Activated CD8-positive, alpha-beta memory T cell treated with anti-CD3 and anti-CD28 coated beads, Interleukin-2, amount 50 U/mL, for 1 hour (primary cell): ENCODE results near the gene KIF16B.
"Not testable (repeated sequence)": the region's sequence is repeated elsewhere in the genome, so short reads cannot be mapped to it uniquely, and the experiment has no call there.

Experiments used
- DNase-seq: peaks from one replicate; pipeline ENCODE4 v3.0.0-alpha.2; 2020; ENCODE audit errors: extremely low read depth

Gene KIF16B

DNA sequence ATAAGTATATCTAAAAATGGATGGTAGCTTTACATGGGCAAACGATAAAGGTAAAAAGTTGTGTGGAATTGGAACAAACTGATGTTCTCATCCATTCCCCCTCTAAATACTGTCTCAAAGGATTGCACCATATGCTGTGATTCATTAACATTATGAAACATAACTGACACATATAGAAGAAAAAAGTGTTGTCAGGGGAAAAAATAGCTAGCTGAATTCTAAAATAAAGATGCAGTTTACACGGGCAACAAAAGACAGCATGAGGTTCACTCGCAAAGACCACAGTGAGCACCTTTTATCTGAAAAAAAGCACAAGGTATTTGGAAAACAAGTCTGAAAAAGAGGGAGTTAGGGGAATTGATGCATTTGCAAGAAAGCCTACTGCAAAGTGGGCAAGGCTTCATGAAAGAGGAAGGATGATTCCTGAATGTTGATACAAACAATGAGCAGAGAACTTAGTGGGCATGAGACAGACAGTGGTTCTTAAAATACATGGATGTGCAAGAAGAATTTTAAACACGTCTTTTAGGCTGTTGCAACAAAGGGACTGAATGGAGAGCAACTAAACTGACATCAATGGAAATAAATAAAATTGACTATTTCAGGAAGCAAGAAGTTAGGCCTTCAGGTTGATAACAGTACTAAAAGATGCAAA lies 280.9 kb downstream of the KIF16B start:
- no peak for DNase-seq

DNA sequence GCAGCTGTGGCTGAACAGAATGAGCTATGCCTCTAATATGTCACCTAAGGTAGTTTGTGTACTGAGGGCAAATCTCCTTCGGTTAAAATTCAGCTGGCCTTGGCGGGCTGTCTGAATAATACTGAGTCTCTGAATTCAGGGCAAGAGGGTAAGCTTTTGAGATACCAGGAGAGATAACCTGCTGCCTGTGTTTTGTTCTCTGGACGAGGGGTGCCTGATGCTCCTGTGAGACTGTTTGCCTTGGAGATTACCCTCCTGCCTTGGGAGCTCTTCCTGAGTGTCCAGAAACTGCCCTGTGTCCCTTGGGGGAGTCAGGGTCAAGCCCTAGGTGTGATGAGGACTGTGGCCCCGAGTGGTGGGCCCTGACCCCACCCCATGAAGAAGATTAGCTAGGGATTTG lies 282.9 kb downstream of the KIF16B start:
- DNase-seq, result no peak

DNA sequence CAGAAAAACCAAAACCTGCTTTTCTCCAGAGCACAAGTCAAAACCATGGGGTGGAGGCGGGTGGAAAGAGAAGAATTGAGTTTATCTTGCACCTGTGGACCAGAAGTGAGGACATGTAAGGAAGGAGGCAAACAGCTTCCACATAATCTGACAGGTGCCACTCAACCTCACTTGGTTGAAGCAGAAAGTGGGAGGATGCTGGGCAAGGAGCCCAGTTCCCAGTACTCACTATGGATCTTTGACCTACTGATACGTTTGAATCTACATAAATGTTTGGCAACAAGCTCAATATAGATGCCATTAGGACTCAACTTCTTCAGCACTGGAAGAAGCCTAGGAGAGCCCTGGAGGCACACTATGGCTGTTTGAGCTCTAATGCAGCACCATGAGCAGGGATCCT lies 285.5 kb downstream of the KIF16B start:
- no peak for DNase-seq

DNA sequence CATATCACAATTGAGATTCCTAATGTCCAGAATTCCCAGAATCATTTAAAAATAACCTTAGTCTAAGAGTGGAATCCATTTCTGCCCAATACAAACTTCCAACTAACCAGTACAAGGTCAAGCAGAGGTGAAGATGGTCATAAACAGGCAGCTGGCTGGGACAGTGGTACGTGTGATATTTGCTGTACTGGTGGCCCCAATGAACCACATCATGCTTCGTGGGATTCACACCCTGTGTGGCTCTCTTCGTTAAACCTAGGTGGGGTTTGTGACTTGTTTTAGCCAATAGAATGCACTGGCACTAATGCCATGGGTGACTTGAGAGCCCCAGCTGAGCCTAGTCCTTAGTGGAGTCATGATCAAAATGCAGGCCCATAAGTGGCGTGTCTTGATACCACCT lies 286.6 kb downstream of the KIF16B start:
- DNase-seq, result no peak

DNA sequence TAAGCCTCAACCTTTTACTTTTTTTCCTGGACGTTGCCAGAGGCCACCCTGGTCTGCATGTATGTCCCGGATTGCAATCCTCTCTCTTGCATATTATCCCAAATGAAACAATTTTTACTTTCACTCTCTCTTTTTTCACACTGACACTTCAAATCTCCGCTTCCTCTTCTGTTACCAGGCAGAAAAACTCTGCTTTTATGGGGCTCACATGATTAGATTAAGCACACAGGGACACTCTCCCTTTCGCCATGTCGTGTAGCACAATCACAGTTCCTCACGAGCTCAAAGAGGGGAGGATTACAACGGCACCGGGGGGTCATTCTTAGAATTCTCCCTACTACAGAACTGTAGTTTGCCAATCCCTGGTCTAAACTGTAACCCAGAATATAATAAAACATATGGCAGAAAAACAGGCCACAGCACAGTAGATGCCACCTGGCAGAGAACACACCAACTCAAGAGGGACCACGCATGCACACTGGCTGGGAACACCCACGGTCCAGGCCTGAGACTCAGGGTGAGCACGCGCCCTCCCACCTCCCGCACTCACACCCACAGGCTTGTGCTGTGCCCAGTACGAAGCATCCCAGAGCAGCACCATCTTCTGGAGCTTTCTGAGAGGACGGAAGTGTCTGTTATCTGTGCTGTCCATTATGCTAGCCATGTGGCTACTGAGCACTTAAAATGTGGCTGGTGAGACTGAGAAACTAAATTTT lies 288.7 kb downstream of the KIF16B start:
- no peak for DNase-seq

DNA sequence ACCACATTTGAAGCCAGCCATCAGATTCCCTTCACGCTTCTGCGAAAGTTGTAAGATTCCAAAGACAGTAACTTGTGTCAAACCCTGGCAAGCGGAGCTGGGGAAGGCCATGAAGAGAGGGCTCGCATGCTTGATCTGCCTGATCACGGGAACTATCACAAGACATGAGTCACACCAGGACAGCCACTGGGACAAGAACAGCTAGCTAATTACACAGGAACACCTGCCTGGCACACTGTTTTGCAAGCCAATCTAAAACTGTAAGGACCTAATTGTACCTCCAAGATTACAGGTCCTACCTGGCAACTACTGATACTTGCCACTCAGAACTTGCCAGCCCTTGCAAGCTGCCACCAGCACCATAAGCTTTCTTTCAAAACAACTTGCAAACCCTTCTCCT lies 289.3 kb downstream of the KIF16B start:
- no peak for DNase-seq

DNA sequence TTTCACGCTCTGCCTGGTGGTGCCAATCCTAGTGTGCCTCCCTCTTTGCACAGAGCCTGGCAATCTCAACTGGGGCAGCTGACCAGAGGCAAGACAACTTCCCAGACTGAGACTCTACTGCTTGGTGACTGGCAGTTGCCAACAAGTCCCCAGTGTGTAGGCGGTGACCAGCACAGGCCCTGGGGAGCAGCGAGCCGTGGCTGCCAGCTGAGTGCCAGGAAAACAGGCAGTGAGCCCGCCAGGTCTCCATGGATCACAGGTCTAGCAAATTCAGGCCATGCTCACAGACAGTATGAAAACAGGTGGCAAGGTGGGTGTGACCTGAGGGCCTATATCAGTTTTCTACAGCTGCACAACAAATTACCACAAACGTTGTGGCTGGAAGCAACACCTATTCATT lies 289.9 kb downstream of the KIF16B start:
- DNase-seq, result no peak

DNA sequence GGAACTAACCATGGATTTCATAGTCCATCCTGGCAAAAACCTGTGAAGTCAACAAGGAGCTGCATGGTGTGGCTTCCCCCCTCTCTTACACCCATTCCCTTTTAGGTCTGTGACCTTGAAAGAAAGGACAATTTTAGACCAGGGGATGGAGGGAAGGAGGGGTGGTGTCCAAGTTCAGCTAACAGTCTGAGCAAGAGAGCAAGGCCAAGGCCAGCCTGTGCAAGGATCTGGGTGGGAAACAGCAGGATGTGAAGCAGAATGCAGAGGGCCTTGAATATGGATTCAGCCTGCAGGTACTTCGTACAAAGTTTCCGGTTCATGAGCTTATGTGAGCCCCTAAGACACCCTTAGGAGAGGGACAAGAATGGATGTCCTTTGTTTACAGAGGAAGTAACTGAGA lies 293.0 kb downstream of the KIF16B start:
- no peak for DNase-seq

DNA sequence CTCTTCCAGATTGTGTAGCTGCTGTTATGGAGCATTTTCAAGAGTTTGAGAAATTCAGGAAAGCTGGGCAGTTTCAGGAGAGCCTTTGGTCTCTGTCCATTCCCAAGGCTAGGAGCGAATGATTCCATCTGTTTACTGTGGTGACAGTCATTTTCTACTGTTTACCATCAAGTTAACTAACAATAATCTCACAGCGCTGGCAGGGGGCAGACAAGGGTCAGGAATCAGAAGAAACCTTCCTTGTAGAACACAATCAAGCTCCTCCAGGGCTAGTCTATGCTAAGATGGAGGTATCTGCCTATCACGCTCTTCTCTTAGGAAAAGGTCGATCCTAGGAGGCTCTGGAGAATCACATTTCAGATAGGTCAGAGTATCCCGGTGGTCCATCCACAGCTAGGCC lies 293.9 kb downstream of the KIF16B start:
- no peak for DNase-seq

DNA sequence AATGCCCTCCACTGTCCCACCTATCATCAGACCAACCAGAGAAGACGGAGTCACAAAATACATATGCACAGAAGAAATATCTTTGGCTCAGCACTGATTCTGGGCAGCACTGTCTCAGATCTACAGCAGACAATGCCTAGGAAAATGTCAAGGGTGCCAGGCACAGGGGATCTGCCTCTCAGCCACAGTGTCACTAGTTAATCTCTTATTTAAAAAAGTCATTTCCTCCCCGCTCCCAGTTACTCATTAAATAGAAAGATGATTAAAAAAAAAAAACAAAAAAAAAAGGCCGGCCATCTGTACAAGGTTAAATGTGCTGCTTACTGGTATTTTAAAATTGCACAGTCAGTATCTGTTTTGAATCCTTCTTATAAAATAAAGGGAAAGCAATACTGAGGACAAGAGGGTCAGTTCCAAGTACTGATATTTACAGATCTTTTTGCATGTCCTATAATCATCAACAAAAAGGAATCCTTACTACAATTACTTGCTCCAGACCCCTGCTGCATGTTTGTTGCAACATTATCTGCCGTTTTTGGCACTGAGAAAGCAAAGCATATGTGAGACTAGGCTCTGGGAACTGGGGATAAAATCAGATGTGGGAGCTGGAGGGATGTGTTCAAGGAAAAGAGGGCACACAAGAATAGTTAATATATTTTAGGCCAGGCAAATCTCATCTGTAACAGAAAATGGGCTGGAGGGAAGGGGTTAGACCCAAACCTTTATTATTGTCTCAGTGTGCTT lies 299.3 kb downstream of the KIF16B start:
- DNase-seq, result no peak

DNA sequence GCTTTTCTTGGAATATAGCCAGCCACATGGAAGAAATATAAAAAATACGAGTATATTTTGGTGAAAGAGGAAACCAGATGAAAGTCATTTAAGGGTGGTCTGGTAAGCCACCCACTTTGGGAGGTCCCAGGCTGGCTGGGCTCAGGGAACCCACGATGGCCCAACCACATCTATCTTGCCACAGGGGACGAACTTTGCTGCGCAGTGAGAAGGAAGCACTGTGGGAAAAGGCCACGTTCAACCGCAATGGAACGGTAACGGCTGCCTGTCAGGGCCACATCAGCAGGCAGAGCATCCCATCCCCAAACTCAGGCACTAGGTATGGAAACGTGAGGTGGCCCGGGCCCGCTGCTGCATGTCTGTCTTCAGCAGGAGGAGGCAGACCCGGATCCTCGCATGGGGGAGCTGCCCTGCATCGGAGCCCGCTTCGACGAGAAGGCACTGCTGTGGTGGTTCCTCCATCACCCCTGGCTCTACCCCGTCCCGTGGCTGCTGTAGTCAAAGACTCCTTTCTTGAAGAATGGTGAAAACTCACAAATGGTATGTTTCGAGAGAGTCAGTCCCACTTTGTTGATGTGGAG lies 300.4 kb downstream of the KIF16B start:
- no peak for DNase-seq

DNA sequence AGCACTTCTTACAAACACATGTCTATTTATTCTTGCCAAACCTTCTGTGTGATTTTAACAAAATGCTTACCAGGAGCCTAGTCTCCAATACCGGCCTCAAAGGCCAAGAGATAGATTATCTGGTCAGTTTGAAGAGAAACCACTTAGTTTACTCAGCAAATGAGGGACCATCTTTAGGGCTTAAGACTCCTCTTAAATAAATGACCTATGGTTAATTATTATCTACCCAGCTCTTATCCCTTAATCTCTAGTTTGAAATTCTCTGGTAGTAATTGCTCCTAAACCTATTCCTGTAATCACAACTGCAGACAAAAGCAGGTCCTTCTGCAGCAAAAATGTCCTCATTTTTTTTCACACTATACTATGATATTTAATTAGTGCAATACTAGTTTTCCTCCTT lies 301.8 kb downstream of the KIF16B start:
- no peak for DNase-seq

DNA sequence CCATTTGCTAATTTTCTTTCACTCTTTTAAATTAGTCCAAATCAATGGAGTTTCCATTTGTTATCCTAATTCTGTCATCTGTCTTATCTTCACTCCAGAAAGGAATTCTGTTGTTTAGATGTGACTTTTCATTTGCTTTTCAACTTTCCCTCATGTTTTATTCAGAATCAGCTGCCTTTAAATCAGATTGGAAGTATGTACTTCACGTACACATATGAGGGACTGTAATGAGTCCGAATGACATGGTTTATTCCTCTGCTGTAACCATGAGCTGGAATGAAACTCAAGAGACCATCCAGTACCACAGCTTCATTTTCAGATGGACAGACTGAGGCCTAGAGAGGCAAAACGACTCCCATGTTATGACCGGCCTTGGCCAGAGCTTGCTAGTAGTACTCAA lies 302.3 kb downstream of the KIF16B start:
- DNase-seq, result no peak

DNA sequence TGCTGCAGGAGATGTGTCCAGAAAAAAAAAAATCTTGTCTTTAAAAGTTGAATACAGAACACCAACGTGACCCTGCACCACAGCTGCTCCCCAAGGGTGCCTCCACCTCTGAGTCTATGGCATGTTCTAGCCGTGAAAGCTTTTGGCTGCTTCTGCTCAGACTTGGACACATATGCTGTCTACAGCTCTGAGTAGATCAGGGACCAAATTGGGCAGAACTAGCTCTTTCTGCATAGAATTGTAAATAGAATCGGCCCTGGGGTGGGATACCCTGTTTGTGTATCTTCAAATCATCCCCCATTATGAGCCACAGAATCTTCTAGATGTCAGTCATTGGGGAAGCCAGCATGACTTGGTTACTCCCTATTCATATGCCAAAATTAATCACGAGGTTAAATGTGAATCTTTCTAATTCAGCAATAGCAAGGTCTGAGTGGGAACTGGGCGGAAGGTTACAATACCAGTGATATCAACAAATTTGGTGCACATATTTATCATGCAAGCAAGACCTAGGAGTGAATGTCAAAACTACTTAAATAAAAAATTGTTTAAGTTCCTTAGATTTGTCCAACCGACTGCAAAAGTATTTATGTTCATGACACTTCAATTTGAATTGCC lies 302.8 kb downstream of the KIF16B start:
- no peak for DNase-seq

DNA sequence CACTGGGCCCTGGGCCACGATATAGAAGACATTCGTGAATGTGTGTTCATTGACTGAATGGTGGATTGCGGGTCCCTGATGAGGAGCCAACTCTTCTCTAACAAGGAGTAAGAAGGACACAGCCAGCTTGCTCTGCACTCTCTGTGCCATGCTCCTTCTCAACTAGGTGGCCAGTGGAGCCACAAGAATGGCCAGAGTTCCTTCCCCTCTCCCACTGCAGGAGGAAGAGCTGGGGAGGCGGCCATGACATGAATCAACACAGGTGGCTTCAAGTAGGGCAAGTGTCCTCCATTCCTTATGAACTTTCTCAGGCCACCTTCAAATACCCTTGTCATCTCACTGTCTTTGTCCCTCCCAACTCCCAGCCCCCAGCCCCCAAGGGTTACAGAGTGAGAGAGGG lies 305.7 kb downstream of the KIF16B start:
- no peak for DNase-seq

DNA sequence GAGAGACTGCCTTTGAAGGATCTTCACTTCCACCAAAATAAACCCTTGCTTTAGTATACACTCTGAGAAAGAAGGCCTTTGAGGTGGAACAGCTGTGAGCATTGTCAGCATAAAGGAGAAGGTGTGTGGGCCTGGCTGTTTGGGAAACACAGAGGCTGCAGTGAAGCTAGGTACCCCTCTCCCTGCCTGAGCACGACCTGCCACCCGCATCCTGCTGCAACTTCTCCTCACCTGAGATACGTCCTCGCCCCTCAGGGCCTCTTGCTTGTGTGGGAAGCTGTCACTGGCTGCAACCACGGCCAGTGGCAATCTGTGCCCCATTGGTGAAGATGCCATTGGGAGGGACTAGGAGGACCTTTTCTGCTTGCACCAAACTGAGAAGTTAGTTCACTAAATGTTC lies 307.9 kb downstream of the KIF16B start:
- DNase-seq, result no peak

DNA sequence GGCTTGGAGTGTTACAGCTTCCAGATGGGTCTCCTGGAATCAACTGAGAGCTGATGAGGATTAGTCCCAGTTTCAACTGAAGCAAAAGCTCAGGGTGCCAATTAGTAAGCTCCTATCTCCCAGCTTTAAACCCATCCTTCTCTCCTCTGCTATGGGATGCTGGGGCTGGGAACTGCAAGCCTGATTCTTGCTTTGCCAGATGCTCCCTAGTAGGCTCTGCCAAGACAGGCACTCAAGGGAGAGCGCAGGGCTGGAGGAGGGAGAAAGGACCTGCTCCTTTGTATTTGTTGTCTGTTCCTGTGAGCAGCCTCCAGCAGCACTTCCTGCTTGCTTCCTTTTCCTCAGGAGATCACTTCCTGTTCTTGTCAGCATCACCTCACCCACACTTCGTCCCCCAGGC lies 309.7 kb downstream of the KIF16B start:
- DNase-seq, result no peak

DNA sequence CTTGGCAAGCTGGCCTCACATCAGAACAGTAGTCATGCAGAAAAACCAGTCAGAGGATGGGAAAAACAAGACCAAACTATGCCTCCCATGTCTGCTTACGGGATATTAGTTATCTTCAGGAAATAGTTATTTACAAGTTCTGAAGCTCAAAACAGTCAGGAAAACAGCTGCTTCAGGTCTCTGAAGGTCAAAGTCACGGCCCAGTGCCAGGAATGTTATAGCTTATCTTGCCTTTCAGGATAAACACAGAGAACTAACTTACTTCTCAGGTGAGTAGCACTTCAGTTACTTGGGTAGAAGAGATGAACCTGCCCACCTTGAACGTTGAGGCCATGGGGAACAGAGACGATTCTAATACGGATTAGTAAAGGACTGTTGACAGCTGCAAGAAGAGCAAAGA lies 310.7 kb downstream of the KIF16B start:
- no peak for DNase-seq

DNA sequence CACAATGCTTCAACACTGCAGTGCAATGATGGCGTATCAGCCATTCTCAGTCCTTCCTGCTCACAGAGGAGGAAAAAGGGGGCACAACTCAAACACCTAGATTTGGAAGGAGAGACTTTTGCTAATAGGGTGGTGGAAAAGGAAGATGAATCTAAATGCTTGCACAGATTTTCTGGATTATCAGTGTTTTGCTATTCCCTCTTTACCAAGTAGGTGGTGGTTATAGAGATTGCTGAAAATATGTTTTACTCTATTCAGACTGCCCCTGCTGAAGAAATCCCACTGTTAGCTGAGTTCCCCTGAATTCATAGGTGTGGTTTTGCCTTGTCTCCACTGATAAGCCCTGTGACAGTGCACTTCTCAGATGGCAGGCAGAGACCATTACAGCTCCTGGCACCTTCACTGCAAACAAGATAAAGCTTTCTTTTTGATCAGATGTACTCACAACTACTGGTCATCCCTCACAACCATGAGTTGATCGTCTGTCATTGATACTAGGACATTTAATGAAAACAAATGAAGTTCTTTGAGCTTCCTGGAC lies 311.4 kb downstream of the KIF16B start:
- DNase-seq, result no peak

DNA sequence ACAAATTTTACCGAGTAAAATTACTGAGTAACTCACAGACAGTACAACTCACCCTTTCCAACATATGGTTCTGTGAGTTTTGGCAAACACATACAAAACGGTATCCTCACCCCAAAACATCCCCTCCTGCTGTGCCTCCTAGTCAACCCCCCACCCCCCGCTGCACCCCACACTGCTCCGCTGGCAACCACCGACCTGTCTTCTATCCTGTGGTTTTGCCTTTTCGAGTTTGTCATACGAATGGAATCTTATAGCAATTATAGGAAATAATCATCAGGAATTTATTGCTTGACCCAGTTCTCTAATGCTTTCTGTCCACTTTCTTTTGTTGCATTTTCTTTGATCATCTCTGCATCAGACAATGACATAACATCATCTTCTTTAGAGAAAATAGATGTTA lies 312.3 kb downstream of the KIF16B start:
- DNase-seq, result no peak

DNA sequence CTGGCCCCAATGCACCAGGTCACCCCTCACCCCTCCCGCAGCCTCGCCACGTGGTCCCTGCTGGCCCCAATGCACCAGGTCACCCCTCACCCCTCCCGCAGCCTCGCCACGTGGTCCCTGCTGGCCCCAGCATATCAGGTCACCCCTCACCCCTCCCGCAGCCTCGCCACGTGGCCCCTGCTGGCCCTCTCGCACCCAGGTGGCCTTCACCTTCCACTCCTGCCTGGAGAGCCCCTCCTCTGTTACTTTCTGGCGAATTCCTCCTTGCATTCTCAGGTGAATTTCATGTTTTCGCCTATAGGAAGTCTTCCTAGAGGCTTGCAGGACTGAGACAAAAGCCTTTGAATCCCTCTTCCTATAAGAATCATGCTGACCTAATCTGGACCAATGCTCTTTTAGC lies 313.1 kb downstream of the KIF16B start:
- not testable (repeated sequence) for DNase-seq

DNA sequence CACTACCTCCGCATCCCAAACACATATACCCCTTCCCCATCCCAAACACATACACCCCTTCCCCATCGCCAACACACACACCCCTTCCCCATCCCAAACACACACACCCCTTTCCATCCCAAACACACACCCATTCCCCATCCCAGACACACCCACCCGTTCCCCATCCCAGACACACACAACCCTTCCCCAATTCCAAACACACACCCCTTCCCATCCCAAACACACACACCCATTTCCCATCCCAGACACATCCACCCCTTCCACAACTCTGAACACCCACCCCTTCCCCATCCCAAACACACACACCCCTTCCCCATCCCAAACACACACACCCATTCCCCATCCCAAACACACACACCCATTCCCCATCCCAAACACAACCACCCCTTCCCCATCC lies 314.5 kb downstream of the KIF16B start:
- DNase-seq, result no peak
